Heart left ventricle (tissue), 16 donors: ENCODE results near the gene MCC. TPM values are rescaled to one million over a fixed set of nuclear protein-coding genes. Genes with fewer than 3 reads are reported as not detected.

Experiments
- ATAC-seq, 4 donors: fragments of 200-7000 bp; cut with Tn5 transposase; one replicate each; pipeline ENCODE4 v1.9.1; 2020 to 2022; ENCODE audit warnings: moderate library complexity in 4 of 4, mild to moderate bottlenecking in 3 of 4, moderate number of reproducible peaks in 1 of 4
- DNase-seq, 5 donors: peaks; one replicate each; pipeline ENCODE4 v3.0.0-alpha.2; 2020
- H3K27ac ChIP-seq, 12 donors: fragments of 200-600 bp; sonication (generic) in 4 of 12; one replicate each; pipeline versions ENCODE4 v1.5.0 to v1.8.0; 2016 to 2022; ENCODE audit warnings: mild to moderate bottlenecking in 2 of 12
- H3K27me3 ChIP-seq, 9 donors: fragments of 200-600 bp; sonication (generic) in 2 of 9; one replicate each; pipeline versions ENCODE4 v1.5.1 to v1.8.0; 2016 to 2022; ENCODE audit warnings: mild to moderate bottlenecking in 3 of 9
- H3K36me3 ChIP-seq, 9 donors: fragments of 200-600 bp; sonication (generic) in 2 of 9; one replicate each; pipeline versions ENCODE4 v1.5.0 to v1.8.0; 2018 to 2022; ENCODE audit warnings: mild to moderate bottlenecking in 2 of 9
- H3K4me1 ChIP-seq, 12 donors: fragments of 200-600 bp; sonication (generic) in 4 of 12; one replicate each; pipeline versions ENCODE4 v1.5.0 to v1.8.0; 2016 to 2022; ENCODE audit warnings: mild to moderate bottlenecking in 3 of 12
- H3K4me3 ChIP-seq, 12 donors: fragments of 200-600 bp; sonication (generic) in 4 of 12; one replicate each; pipeline versions ENCODE4 v1.5.0 to v1.8.0; 2017 to 2022; ENCODE audit warnings: mild to moderate bottlenecking in 9 of 12, moderate library complexity in 4 of 12
- H3K9me3 ChIP-seq, 12 donors: fragments of 200-600 bp; sonication (generic) in 4 of 12; one replicate each; pipeline versions ENCODE4 v1.5.0 to v1.8.0; 2016 to 2022; ENCODE audit warnings: mild to moderate bottlenecking in 1 of 12
- POLR2A ChIP-seq, 2 donors: fragments of 450-650 bp; IDR thresholded peaks; one replicate each; pipeline ENCODE4 v1.6.1; 2017; ENCODE audit warnings: antibody characterized with exemption in 2 of 2, mild to moderate bottlenecking in 2 of 2, moderate library complexity in 2 of 2
- WGBS, 4 donors: extraction: QIAGEN DNeasy Blood & Tissue Kit in 2 of 4; methylation state at CpG; one replicate each; pipeline versions ENCODE4 v1.1.5 to v1.1.7; 2013 to 2018; 5-methylcytosine and 5-hydroxymethylcytosine counted together
- intact Hi-C, 10 donors: fragments of 100-400 bp; cut with DNase I; formaldehyde crosslinking; loops; one replicate each; pipeline versions ENCODE4 v1.11.1 to v1.14.2; 2022
- polyA plus RNA-seq, 2 donors: library from polyadenylated mRNA; stranded (reverse); fragments of 200-250 nt; gene quantifications; one replicate each; pipeline ENCODE4 v1.2.3, GENCODE V29; 2013
- total RNA-seq, 9 donors: library from RNA; depleted of rRNA in 2 of 9; stranded (reverse); fragments of >200 nt in 2 of 9; fragmentation: NEBNext Ultra II Directional in 3 of 9; extraction: Animal tissue kit (Norgen Biotek cat#: 25700) in 3 of 9; gene quantifications; one replicate each; pipeline versions ENCODE4 v1.1.0 to v1.2.4, GENCODE V29; 2016 to 2023
- TF ChIP-seq, protein P1 (sequence below), 12 donors: fragments of 200-600 bp; sonication (generic) in 4 of 12; IDR thresholded peaks; one replicate each; pipeline versions ENCODE4 v1.5.0 to v1.8.0; 2018 to 2022; ENCODE audit warnings: antibody characterized with exemption in 12 of 12, mild to moderate bottlenecking in 5 of 12
- donor health status: ischemic (EF 13 %, LVEDD 7.1; RV severe dilation, severe dysfunction).
- donor health status: healthy with polysubstance abuse.
- donor health status: DM: no; HTN: yes; CAD: no.
- donor health status: DM: no; HTN: no; CAD: no.
- donor health status: ischemic (EF 25% LVEDD 6.9; RV normal size, moderate dysfunction).
- donor health status: ischemic (EF 25% LVEDD 5.7; RV mildly dilated, moderate dysfunction).
- donor health status: healthy.
- donor health status: DM: yes; HTN: yes; CAD: no.
- donor health status: ischemic (EF 35%, LVEDD 5.7; RV mildly dilated, moderate dysfunction).
- donor health status: nonischemic (EF 11% LVEDD 7.7; RV severe dilation, severe dysfunction).
- donor health status: DM: yes; HTN: yes; CAD: no.
- donor health status: PGD.
- donor health status: ischemic (EF 29% LVEDD 5.4; RV normal size, mild dysfunction).
- donor health status: nonischemic (EF 23%, LVEDD 6.1; RV moderate dilation, normal function).

The MCC gene
- total and polyA plus RNA-seq, 11 donors: 6.1 to 33.8 (median 24.3) TPM

DNA sequence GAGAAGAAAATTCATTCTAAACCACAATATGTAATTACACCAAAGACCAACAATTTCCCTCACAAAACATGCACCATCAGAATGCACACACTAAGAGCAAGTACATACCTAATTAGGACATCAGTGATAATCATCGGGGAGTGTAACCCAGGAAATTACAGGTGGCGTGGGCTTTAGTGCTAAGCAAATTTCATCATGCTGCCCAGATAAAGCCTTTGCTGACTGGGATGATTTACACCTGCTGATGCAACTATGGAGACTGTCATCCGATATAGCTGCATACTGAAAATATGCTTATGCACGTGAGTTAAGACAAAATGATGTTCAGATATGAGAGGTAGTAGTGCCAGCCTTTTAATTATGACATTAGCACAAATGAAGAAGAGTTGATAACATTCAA, 388.4 kb downstream of the MCC start:
- intact Hi-C loops: loop anchor here in 3 of 10 donors (10.0 kb wide), 3 partner anchors 85 to 195 kb away; no protein-coding TSS in a partner anchor
- TF ChIP-seq POLR2A (IDR thresholded peaks at IDR 0.05): no peak
- TF ChIP-seq, protein P1, sequence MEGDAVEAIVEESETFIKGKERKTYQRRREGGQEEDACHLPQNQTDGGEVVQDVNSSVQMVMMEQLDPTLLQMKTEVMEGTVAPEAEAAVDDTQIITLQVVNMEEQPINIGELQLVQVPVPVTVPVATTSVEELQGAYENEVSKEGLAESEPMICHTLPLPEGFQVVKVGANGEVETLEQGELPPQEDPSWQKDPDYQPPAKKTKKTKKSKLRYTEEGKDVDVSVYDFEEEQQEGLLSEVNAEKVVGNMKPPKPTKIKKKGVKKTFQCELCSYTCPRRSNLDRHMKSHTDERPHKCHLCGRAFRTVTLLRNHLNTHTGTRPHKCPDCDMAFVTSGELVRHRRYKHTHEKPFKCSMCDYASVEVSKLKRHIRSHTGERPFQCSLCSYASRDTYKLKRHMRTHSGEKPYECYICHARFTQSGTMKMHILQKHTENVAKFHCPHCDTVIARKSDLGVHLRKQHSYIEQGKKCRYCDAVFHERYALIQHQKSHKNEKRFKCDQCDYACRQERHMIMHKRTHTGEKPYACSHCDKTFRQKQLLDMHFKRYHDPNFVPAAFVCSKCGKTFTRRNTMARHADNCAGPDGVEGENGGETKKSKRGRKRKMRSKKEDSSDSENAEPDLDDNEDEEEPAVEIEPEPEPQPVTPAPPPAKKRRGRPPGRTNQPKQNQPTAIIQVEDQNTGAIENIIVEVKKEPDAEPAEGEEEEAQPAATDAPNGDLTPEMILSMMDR (IDR thresholded peaks at IDR 0.05): no peak
- WGBS, 4 donors: 78 to 87% (median 86%) methylated on average over 4 of the region's 4 CpGs
- H3K36me3 ChIP-seq: peaks cover 0 to 71% (median 17%) of the 10 kb centered on the region in 9 donors
- ATAC-seq (no peak), DNase-seq (no peak)
- peaks cover 0 to 31% (median 4%) of the 10 kb centered on the region in 12 donors for H3K4me1 ChIP-seq
- H3K9me3 ChIP-seq: no peaks in the 10 kb centered on the region
- H3K27ac ChIP-seq: no peak overlapping the region
- H3K4me3 ChIP-seq: no peak overlapping the region
- no peaks in the 10 kb centered on the region for H3K27me3 ChIP-seq

DNA sequence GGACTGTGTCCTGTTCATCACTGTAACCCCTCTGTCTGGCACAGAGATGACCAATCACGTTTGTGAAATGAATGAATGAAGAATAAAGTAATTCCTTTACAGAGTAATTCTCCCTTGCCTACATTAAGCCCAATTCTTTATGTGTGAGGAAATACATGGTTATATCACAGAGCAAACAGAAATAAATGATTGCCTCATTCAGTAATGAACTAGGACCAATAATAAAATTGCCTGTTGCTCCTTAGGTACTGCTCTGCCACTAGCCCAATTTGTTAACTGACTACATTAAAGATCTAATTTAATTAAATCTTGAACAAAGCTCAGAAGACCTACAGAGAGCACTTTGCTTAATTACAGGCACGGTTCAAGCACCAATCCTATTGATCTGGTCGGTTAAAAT, 389.9 kb downstream of the MCC start:
- no peak for ATAC-seq
- intact Hi-C loops: loop anchor here in 3 of 10 donors (10.0 kb wide), 3 partner anchors 86 to 196 kb away; no protein-coding TSS in a partner anchor
- Histone ChIP-seq H3K27ac (no peak overlapping the region), H3K4me3 (no peak overlapping the region), H3K27me3 (no peaks in the 10 kb centered on the region), H3K9me3 (no peaks in the 10 kb centered on the region), H3K4me1 (peaks cover 0 to 32% (median 6%) of the 10 kb centered on the region in 12 donors), H3K36me3 (peaks cover 0 to 63% (median 17%) of the 10 kb centered on the region in 9 donors)
- 69 to 88% (median 76%) methylated on average over 3 of the region's 3 CpGs for WGBS, 4 donors
- DNase-seq: no peak
- no peak for TF ChIP-seq POLR2A (IDR thresholded peaks at IDR 0.05)
- TF ChIP-seq, protein P1 (IDR thresholded peaks at IDR 0.05): no peak

DNA sequence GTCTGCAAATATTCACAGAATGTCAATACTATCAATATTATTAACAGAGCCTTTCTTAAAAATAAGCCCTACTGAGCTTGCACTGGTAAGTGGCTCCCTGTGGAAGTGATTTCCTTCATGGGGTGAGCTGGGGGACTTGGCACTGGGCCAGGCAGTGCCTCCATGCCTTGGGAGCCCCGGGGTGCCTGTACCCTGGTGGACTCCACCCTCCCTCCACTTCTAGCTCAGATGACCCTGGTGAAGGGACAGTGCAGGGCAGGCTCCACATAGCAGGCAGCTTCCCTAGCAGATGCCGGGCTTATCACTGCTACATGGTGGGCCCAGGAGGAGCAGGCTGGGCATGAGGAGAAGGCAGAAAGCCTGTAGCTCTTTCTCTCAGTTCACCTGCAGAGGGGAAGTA, 392.4 kb downstream of the MCC start:
- Histone ChIP-seq H3K4me1 (peaks cover 0 to 37% (median 11%) of the 10 kb centered on the region in 12 donors), H3K9me3 (no peaks in the 10 kb centered on the region), H3K27me3 (no peaks in the 10 kb centered on the region), H3K36me3 (peaks cover 0 to 44% (median 12%) of the 10 kb centered on the region in 9 donors), H3K4me3 (no peak overlapping the region), H3K27ac (no peak overlapping the region)
- intact Hi-C loops: loop anchor here in 3 of 10 donors (10.0 kb wide), 3 partner anchors 89 to 199 kb away; no protein-coding TSS in a partner anchor
- DNase-seq: no peak
- TF ChIP-seq, protein P1 (IDR thresholded peaks at IDR 0.05): no peak
- TF ChIP-seq POLR2A (IDR thresholded peaks at IDR 0.05): no peak
- peak in 1 of 4 donors; percentile 33 for ATAC-seq
- 49 to 86% (median 54%) methylated on average over 1 to 2 of the region's 2 CpGs for WGBS, 4 donors

DNA sequence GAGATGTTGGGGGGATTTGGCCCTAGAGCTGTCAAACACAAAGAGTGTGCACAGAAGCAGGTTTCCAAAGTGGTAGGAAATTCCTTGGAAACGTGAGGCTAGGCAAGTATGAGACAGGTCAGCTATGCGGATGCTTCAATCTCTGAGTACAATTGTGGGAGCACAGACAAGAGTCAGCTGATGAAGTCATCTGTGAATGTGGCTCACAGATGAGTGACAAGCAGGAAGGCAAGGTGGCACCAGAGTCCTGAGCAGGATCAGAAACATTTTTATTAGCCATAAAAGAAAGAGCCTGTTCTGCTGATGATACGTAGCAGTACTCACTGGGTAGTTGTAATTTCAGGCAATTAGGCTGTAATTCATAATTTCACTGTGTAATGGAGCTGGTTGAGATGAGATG, 394.7 kb downstream of the MCC start:
- no peak for ATAC-seq
- intact Hi-C loops: loop anchor here in 4 of 10 donors (5.0 to 10.0 kb wide), 5 partner anchors 91 to 201 kb away; no protein-coding TSS in a partner anchor
- Histone ChIP-seq H3K9me3 (no peaks in the 10 kb centered on the region), H3K4me3 (no peak overlapping the region), H3K36me3 (peaks cover 0 to 23% (median 9%) of the 10 kb centered on the region in 9 donors), H3K27ac (no peak overlapping the region), H3K4me1 (peaks cover 3 to 54% (median 32%) of the 10 kb centered on the region in 12 donors), H3K27me3 (no peaks in the 10 kb centered on the region)
- DNase-seq: no peak
- 49 to 61% (median 55%) methylated on average over 3 of the region's 3 CpGs for WGBS, 4 donors
- no peak for TF ChIP-seq POLR2A (IDR thresholded peaks at IDR 0.05)
- TF ChIP-seq, protein P1 (IDR thresholded peaks at IDR 0.05): no peak
